Prostate gland (tissue), 2 donors: ENCODE measurements around the gene POLA2.

Source experiments
- POLR2A ChIP-seq: fragments of 450-650 bp; IDR thresholded peaks from one replicate; pipeline ENCODE4 v1.6.1; 2016; ENCODE audit warnings: antibody characterized with exemption, mild to moderate bottlenecking
- TF ChIP-seq, protein P1 (sequence below), 4 experiments: fragments of 200-600 bp in 2 of 4; fragments of 450-650 bp in 2 of 4; sonication (generic) in 2 of 4; IDR thresholded peaks; 1 replicate in 3 of 4; 2 replicates in 1 of 4; pipeline ENCODE4 v1.5.1; 2016 to 2019; ENCODE audit warnings: antibody characterized with exemption in 4 of 4, mild to moderate bottlenecking in 2 of 4, moderate library complexity in 2 of 4

DNA sequence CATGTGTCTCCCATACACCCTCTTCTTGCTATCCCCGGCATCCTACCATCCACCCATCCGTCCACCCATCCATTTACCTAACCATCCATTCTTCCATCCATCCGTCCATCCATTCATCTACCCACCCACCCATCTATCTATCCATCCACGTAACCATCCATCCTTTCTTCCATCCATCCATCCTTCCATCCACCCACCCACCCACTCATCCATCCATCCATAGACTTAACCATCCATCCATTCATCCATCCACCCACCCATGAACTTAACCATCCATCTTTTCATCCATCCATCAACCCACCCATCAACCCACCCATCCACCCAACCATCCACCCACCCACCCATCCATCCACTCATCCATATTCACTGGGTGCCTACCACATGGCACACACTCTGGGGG lies 42.3 kb downstream of the POLA2 start:
- TF ChIP-seq, protein P1, sequence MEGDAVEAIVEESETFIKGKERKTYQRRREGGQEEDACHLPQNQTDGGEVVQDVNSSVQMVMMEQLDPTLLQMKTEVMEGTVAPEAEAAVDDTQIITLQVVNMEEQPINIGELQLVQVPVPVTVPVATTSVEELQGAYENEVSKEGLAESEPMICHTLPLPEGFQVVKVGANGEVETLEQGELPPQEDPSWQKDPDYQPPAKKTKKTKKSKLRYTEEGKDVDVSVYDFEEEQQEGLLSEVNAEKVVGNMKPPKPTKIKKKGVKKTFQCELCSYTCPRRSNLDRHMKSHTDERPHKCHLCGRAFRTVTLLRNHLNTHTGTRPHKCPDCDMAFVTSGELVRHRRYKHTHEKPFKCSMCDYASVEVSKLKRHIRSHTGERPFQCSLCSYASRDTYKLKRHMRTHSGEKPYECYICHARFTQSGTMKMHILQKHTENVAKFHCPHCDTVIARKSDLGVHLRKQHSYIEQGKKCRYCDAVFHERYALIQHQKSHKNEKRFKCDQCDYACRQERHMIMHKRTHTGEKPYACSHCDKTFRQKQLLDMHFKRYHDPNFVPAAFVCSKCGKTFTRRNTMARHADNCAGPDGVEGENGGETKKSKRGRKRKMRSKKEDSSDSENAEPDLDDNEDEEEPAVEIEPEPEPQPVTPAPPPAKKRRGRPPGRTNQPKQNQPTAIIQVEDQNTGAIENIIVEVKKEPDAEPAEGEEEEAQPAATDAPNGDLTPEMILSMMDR (IDR thresholded peaks at IDR 0.05): no peak
- no peak for TF ChIP-seq POLR2A
